LNCaP clone FGC (cell line): ENCODE measurements around the gene CLDN6.

Source experiments
- DNase-seq: peaks from one replicate; pipeline ENCODE4 v3.0.0-alpha.2; 2011; ENCODE audit warnings: low read depth
- H3K4me3 ChIP-seq: 2 replicates; pipeline ENCODE4 v1.5.1; 2011; ENCODE audit warnings: mild to moderate bottlenecking, low read depth, low read length, control low read depth
- CTCF ChIP-seq: IDR thresholded peaks from 2 replicates; pipeline ENCODE4 v1.5.1; 2012; ENCODE audit warnings: mild to moderate bottlenecking; ENCODE audit not compliant: control insufficient read depth, insufficient read depth; ENCODE audit errors: extremely low read depth

Gene CLDN6

GRCh38 chr16:3049921-3050481, 32.0 kb upstream of the CLDN6 start:
- no peak for TF ChIP-seq CTCF
- no peak for DNase-seq
- H3K4me3 ChIP-seq: no peak overlapping the region

GRCh38 chr16:3047387-3047720, 29.4 kb upstream of the CLDN6 start:
- no peak for DNase-seq
- H3K4me3 ChIP-seq: no peak overlapping the region
- no peak for TF ChIP-seq CTCF

GRCh38 chr16:3046641-3047386, 28.8 kb upstream of the CLDN6 start:
- H3K4me3 ChIP-seq: no peak overlapping the region
- TF ChIP-seq CTCF: no peak
- DNase-seq: no peak

- peak within 1 kb of the TSS; percentile 48 for H3K4me3 ChIP-seq
- TF ChIP-seq CTCF: no peak
- no peak for DNase-seq
Measured at GRCh38 chr16:3045758-3046640, 28.0 kb upstream of the CLDN6 start, which contains the start of gene MMP25. Gene MMP25 (plus strand): TSS chr16:3046561. CDS start chr16:3046918, 357 bp downstream.

GRCh38 chr16:3044708-3045107, 26.7 kb upstream of the CLDN6 start:
- H3K4me3 ChIP-seq: no peak overlapping the region
- no peak for TF ChIP-seq CTCF
- no peak for DNase-seq

GRCh38 chr16:3042376-3042775, 24.4 kb upstream of the CLDN6 start:
- DNase-seq: no peak
- no peak for TF ChIP-seq CTCF
- no peak overlapping the region for H3K4me3 ChIP-seq
